IMR-90 (cell line): ENCODE measurements around the gene PODXL2. TPM values are rescaled to one million over a fixed set of nuclear protein-coding genes. Genes with fewer than 3 reads are reported as not detected.

ENCODE experiments used
- ATAC-seq: fragments of 200-7000 bp; cut with Tn5 transposase; 2 replicates; pipeline ENCODE4 v1.9.1; 2020; ENCODE audit warnings: low read depth, mild to moderate bottlenecking, moderate library complexity
- BruUV-seq: library from RNA; stranded (reverse); fragments of 400-500 nt; replicated peaks from 2 replicates; lab custom pipeline; 2021; lab: Mats Ljungman, UMichigan
- CTCF ChIA-PET: fragments of 300-600 bp; formaldehyde crosslinking; extraction: SDS; loops from one replicate; lab custom pipeline; 2021; ENCODE audit warnings: antibody characterized with exemption; lab: Yijun Ruan, JAX
- POLR2A ChIA-PET: fragments of 300-600 bp; sonication (Branson Sonifier 250); formaldehyde crosslinking; loops from one replicate; lab custom pipeline; 2022; ENCODE audit warnings: antibody characterized with exemption; ENCODE audit not compliant: unreplicated experiment; lab: Charles Lee
- DNase-seq: peaks from one replicate; pipeline ENCODE4 v3.0.0; 2013
- H2AFZ ChIP-seq: replicated peaks from 2 replicates; pipeline ENCODE3; 2013; ENCODE audit warnings: low read length, mild to moderate bottlenecking; ENCODE audit not compliant: poor library complexity
- H2AK5ac ChIP-seq: 2 replicates; pipeline ENCODE4 v1.6.1; 2013; ENCODE audit warnings: low read depth, low read length, inconsistent platforms
- H2AK9ac ChIP-seq: replicated peaks from 2 replicates; pipeline ENCODE3; 2013; ENCODE audit warnings: mild to moderate bottlenecking, low read depth, low read length, moderate library complexity; ENCODE audit not compliant: poor library complexity
- H2BK120ac ChIP-seq: 2 replicates; pipeline ENCODE4 v1.6.1; 2013; ENCODE audit warnings: low read depth, low read length, inconsistent platforms
- H2BK15ac ChIP-seq: 3 replicates; pipeline ENCODE4 v1.6.1; 2013; ENCODE audit warnings: low read depth, low read length, inconsistent platforms
- H2BK20ac ChIP-seq: 2 replicates; pipeline ENCODE4 v1.6.1; 2013; ENCODE audit warnings: low read depth, mild to moderate bottlenecking, inconsistent platforms, low read length, moderate library complexity
- H2BK5ac ChIP-seq: 2 replicates; pipeline ENCODE4 v1.6.1; 2013; ENCODE audit warnings: mild to moderate bottlenecking, low read depth, low read length, inconsistent platforms; ENCODE audit not compliant: poor library complexity, severe bottlenecking
- H3K14ac ChIP-seq: replicated peaks from 2 replicates; pipeline ENCODE4 v1.6.1; 2013; ENCODE audit warnings: low read depth, low read length, inconsistent platforms
- H3K18ac ChIP-seq: 2 replicates; pipeline ENCODE4 v1.6.1; 2013; ENCODE audit warnings: low read depth, low read length, control low read depth
- H3K23ac ChIP-seq: 2 replicates; pipeline ENCODE4 v1.6.1; 2013; ENCODE audit warnings: low read depth, low read length, inconsistent platforms
- H3K27ac ChIP-seq: 2 replicates; pipeline ENCODE4 v1.5.1; 2013; ENCODE audit warnings: mild to moderate bottlenecking, control low read depth, low read length; ENCODE audit not compliant: insufficient read depth
- H3K27me3 ChIP-seq: 2 replicates; pipeline ENCODE4 v1.6.1; 2013; ENCODE audit warnings: low read length; ENCODE audit not compliant: control insufficient read depth, insufficient read depth
- H3K36me3 ChIP-seq: 2 replicates; pipeline ENCODE4 v1.6.1; 2013; ENCODE audit warnings: low read length, mixed read lengths; ENCODE audit not compliant: control insufficient read depth, insufficient read depth
- H3K4ac ChIP-seq: 2 replicates; pipeline ENCODE4 v1.6.1; 2013; ENCODE audit warnings: low read depth, low read length, inconsistent platforms
- H3K4me1 ChIP-seq: 2 replicates; pipeline ENCODE4 v1.6.1; 2013; ENCODE audit warnings: low read length, mixed read lengths; ENCODE audit not compliant: control insufficient read depth, insufficient read depth
- H3K4me2 ChIP-seq: 2 replicates; pipeline ENCODE4 v1.6.1; 2013; ENCODE audit warnings: low read depth, mild to moderate bottlenecking, control low read depth, low read length, moderate library complexity
- H3K4me3 ChIP-seq: 2 replicates; pipeline ENCODE4 v1.5.1; 2013; ENCODE audit warnings: low read depth, mild to moderate bottlenecking, control low read depth, low read length, moderate library complexity; ENCODE audit not compliant: insufficient read depth
- H3K56ac ChIP-seq: 2 replicates; pipeline ENCODE4 v1.6.1; 2013; ENCODE audit warnings: low read length, inconsistent platforms; ENCODE audit not compliant: insufficient read depth; ENCODE audit errors: extremely low read depth
- H3K79me1 ChIP-seq, 2 experiments: 2 replicates each; pipeline ENCODE4 v1.6.1; 2013; ENCODE audit warnings: low read length in 2 of 2, inconsistent platforms in 1 of 2, low read depth in 1 of 2
- H3K9ac ChIP-seq: 2 replicates; pipeline ENCODE4 v1.6.1; 2013; ENCODE audit warnings: low read depth, low read length, control low read depth
- H3K9me1 ChIP-seq: 2 replicates; pipeline ENCODE4 v1.6.1; 2013; ENCODE audit warnings: low read length, inconsistent platforms; ENCODE audit not compliant: insufficient read depth
- H3K9me3 ChIP-seq: 2 replicates; pipeline ENCODE4 v1.6.1; 2013; ENCODE audit warnings: low read length; ENCODE audit not compliant: control insufficient read depth, insufficient read depth
- H4K20me1 ChIP-seq: 2 replicates; pipeline ENCODE4 v1.6.1; 2013; ENCODE audit warnings: low read length, inconsistent platforms; ENCODE audit not compliant: insufficient read depth
- H4K5ac ChIP-seq: 2 replicates; pipeline ENCODE4 v1.6.1; 2013; ENCODE audit warnings: mild to moderate bottlenecking, low read depth, low read length, control low read depth
- H4K8ac ChIP-seq, 2 experiments: 2 replicates each; pipeline ENCODE4 v1.6.1; 2013; ENCODE audit warnings: low read depth in 2 of 2, low read length in 2 of 2, control low read depth in 1 of 2, inconsistent platforms in 1 of 2
- H4K91ac ChIP-seq: 2 replicates; pipeline ENCODE4 v1.6.1; 2013; ENCODE audit warnings: low read depth, low read length, inconsistent platforms; ENCODE audit not compliant: insufficient read depth
- BHLHE40 ChIP-seq: fragments of 150-350 bp; IDR thresholded peaks from 2 replicates; pipeline ENCODE4 v1.6.1; 2016; ENCODE audit warnings: mild to moderate bottlenecking, low read depth, low read length
- CEBPB ChIP-seq: IDR thresholded peaks from 2 replicates; pipeline ENCODE4 v1.6.1; 2012; ENCODE audit warnings: low read depth, low read length, improper control_type of control experiment
- CHD1 ChIP-seq: IDR thresholded peaks from 2 replicates; pipeline ENCODE4 v1.6.1; 2012; ENCODE audit warnings: low read depth, low read length, improper control_type of control experiment
- ELK1 ChIP-seq: fragments of 150-350 bp; IDR thresholded peaks from 2 replicates; pipeline ENCODE4 v1.6.1; 2016; ENCODE audit warnings: low read depth, mild to moderate bottlenecking, low read length, moderate library complexity, borderline replicate concordance
- FOS ChIP-seq: fragments of 150-350 bp; IDR thresholded peaks from 2 replicates; pipeline ENCODE4 v1.6.1; 2016; ENCODE audit warnings: low read depth, low read length
- MAFK ChIP-seq: IDR thresholded peaks from 2 replicates; pipeline ENCODE4 v1.6.1; 2012; ENCODE audit warnings: low read depth, low read length, improper control_type of control experiment
- MAZ ChIP-seq: IDR thresholded peaks from 2 replicates; pipeline ENCODE4 v1.6.1; 2012; ENCODE audit warnings: low read depth, mild to moderate bottlenecking, low read length, improper control_type of control experiment, moderate library complexity, borderline replicate concordance
- NFE2L2 ChIP-seq: fragments of 150-350 bp; IDR thresholded peaks from 2 replicates; pipeline ENCODE4 v1.6.1; 2016; ENCODE audit warnings: low read depth, mild to moderate bottlenecking, low read length
- POLR2A ChIP-seq: IDR thresholded peaks from 2 replicates; pipeline ENCODE4 v1.6.1; 2012; ENCODE audit warnings: mild to moderate bottlenecking, low read depth, low read length
- RAD21 ChIP-seq: IDR thresholded peaks from 2 replicates; pipeline ENCODE4 v1.6.1; 2012; ENCODE audit warnings: low read length, improper control_type of control experiment
- RCOR1 ChIP-seq: IDR thresholded peaks from 2 replicates; pipeline ENCODE4 v1.6.1; 2012; ENCODE audit warnings: mild to moderate bottlenecking, low read length, improper control_type of control experiment; ENCODE audit not compliant: insufficient replicate concordance
- RFX5 ChIP-seq: IDR thresholded peaks from 2 replicates; pipeline ENCODE4 v1.8.0; 2012; ENCODE audit warnings: low read depth, mild to moderate bottlenecking, low read length, moderate library complexity
- USF2 ChIP-seq: fragments of 150-350 bp; IDR thresholded peaks from 2 replicates; pipeline ENCODE4 v1.6.1; 2017; ENCODE audit warnings: mild to moderate bottlenecking, antibody characterized with exemption, low read length, low read depth
- WGBS, 2 experiments: methylation state at CpG; one replicate each; pipeline versions ENCODE4 v1.1.5 to v1.1.7; 2013; ENCODE audit warnings: missing lambda C conversion rate in 2 of 2; ENCODE audit not compliant: insufficient read length in 1 of 2; ENCODE audit errors: extremely low coverage in 2 of 2; 5-methylcytosine and 5-hydroxymethylcytosine counted together
- dilution Hi-C: fragments of 300-500 bp; cut with HindIII; formaldehyde crosslinking; loops from one replicate; pipeline ENCODE4 v1.14.3; 2018; ENCODE audit warnings: low sequenced_read_pairs; ENCODE audit not compliant: unreplicated experiment
- in situ Hi-C: fragments of 300-500 bp; cut with MboI; formaldehyde crosslinking; loops from 3 replicates; pipeline ENCODE4 v1.14.3; 2019; ENCODE audit warnings: low sequenced_read_pairs, inconsistent platforms, mixed read lengths
- intact Hi-C: fragments of 100-400 bp; cut with micrococcal nuclease; formaldehyde crosslinking; loops from 2 replicates; pipeline ENCODE4 v1.10.0; 2022
- polyA plus RNA-seq, 3 experiments: library from polyadenylated mRNA; depleted of rRNA; stranded (reverse); fragments of >200 nt; gene quantifications; 2 replicates each; pipeline ENCODE4 v1.2.3, GENCODE V29; 2012; ENCODE audit warnings: low replicate concordance in 1 of 3
- total RNA-seq: library from RNA; depleted of rRNA; stranded (reverse); fragments of >200 nt; gene quantifications from 2 replicates; pipeline ENCODE4 v1.2.3, GENCODE V29; 2012

PODXL2 gene
- total and polyA plus RNA-seq, 2 of the 4 experiments (the other 2 are of a cell fraction), result 1.6 to 5.4 TPM

- TF ChIP-seq ELK1, result no peak
- TF ChIP-seq MAFK, result no peak
- no peak for TF ChIP-seq RCOR1
Measured at GRCh38 chr3:127711021-127711695, 82.2 kb downstream of the PODXL2 start (continued).

GRCh38 chr3:127711896-127712295 lies 82.9 kb downstream of the PODXL2 start:
- Histone ChIP-seq H2BK20ac (no peak overlapping the region), H2BK5ac (no peak overlapping the region), H2AFZ (no peak overlapping the region), H4K91ac (no peak overlapping the region), H4K5ac (no peak overlapping the region), H3K14ac (no peak overlapping the region), H3K23ac (no peak overlapping the region), H3K36me3 (peaks cover 12% of the 10 kb centered on the region), H3K4me3 (no peak overlapping the region), H3K79me1 (peaks cover 10 to 48% of the 10 kb centered on the region in 2 experiments; a peak in 3 of 4 replicates), H3K4me2 (no peak overlapping the region), H2AK5ac (no peak overlapping the region), H3K27me3 (no peaks in the 10 kb centered on the region), H3K4ac (no peak overlapping the region), H2BK120ac (no peak overlapping the region), H4K20me1 (no peaks in the 10 kb centered on the region), H3K9me1 (peaks cover 15% of the 10 kb centered on the region), H3K18ac (no peak overlapping the region), H3K27ac (no peak overlapping the region), H4K8ac (no peak overlapping the region), H2AK9ac (no peak overlapping the region), H3K9me3 (no peaks in the 10 kb centered on the region), H3K56ac (no peak overlapping the region), H2BK15ac (no peak overlapping the region), H3K4me1 (peaks cover 5% of the 10 kb centered on the region; the same call in 1 of the 2 replicates), H3K9ac (no peak overlapping the region)
- 91% methylated on average over 5 of the region's 14 CpGs; no CpG with 5 or more reads in 1 of the 2 experiments for WGBS, 2 experiments
- ChIA-PET POLR2A (no interaction called here), CTCF (no interaction called here)
- dilution Hi-C loops (no loop called here), intact Hi-C loops (no loop called here), in situ Hi-C loops (no loop called here)
- no peak for ATAC-seq
- no TSS peak for BruUV-seq
- DNase-seq, result no peak
- TF ChIP-seq MAFK (no peak), FOS (no peak), POLR2A (no peak), CEBPB (no peak), RCOR1 (no peak), CHD1 (no peak), USF2 (no peak), ELK1 (no peak), RAD21 (no peak), RFX5 (no peak), MAZ (no peak), NFE2L2 (no peak), BHLHE40 (no peak)
